ENCODE measurements around the gene HS6ST1. TPM values are rescaled to one million over a fixed set of nuclear protein-coding genes. Genes with fewer than 3 reads are reported as not detected.

HS6ST1 gene
- total and polyA plus RNA-seq, 2 donors (not counting 3 experiments of a cell fraction or from before 2014, with no cell fraction given), result 12.8 to 19.4 TPM

DNA sequence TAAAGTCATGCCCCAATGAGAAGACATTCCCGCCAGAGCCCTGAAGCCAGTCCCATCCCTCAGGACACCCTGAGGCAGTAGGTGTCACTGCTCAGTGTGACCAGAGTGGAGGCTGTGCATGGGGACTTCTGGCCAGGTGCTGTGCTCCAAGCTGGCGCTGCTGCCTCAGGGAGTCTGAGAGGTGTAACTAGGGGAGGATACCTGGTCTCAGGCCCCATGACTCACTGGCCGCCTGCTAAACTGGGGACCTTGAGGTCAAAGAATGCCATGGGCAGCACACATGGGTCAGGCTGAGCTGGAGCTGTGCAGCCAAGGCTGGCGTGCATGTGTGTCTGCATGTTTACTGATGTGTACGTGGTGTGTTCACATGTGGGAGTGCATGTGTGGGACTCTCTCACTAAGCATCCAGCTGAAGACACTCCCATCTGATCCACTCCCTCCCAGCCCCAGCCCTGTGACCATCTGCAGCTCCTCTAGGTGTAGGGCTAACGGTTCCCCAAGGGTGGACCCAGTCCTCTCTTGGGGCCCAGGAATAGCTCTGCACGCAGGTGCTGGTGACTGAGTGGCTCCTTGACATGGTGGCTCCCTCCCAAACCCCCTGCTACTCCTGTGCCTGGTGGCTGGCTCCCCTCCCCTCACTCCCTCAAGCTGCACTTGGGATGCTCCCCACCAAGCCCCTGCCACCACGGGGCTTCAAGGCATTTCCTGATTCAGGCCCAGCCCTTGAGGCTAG is 16.5 kb downstream of the HS6ST1 start:
- Histone ChIP-seq H3K27ac (ENCODE audit: insufficient read depth, low read depth, low read length) (no peak overlapping the region), H3K9ac (replicated peaks; ENCODE audit: extremely low read depth, insufficient read depth, low read length) (no peak overlapping the region), H3K79me2 (ENCODE audit: control insufficient read depth, insufficient read depth, low read length) (no peaks in the 10 kb centered on the region), H3K9me3 (replicated peaks; ENCODE audit: control insufficient read depth, insufficient read depth, low read length) (no peaks in the 10 kb centered on the region), H3K36me3 (ENCODE audit: control insufficient read depth in 2 of 2, extremely low read depth in 1 of 2, insufficient read depth in 2 of 2, low read length in 2 of 2) (no peaks in the 10 kb centered on the region), H3K9me1 (replicated peaks; ENCODE audit: control insufficient read depth, extremely low read depth, insufficient read depth, low read length) (no peaks in the 10 kb centered on the region), H3K4me3 (replicated peaks in 1 of 3; ENCODE audit: insufficient read depth in 1 of 3, low read depth in 1 of 3, low read length in 3 of 3) (no peak overlapping the region), H3K4me2 (ENCODE audit: insufficient read depth, low read length) (no peak overlapping the region), H4K20me1 (replicated peaks; ENCODE audit: control insufficient read depth, extremely low read depth, insufficient read depth, low read length) (no peaks in the 10 kb centered on the region), H2AFZ (ENCODE audit: low read depth, low read length) (no peak overlapping the region), H3K4me1 (ENCODE audit: control insufficient read depth, extremely low read depth, insufficient read depth, low read length) (peaks cover 4% of the 10 kb centered on the region), H3K27me3 (ENCODE audit: control insufficient read depth in 2 of 2, insufficient read depth in 2 of 2, low read length in 2 of 2) (no peaks in the 10 kb centered on the region)
- ChIA-PET CTCF (interaction anchor here (0.8 to 1.4 kb wide), 2 partner anchors 9 to 123 kb away, joined by 4 read pairs; no protein-coding TSS in a partner anchor), POLR2A (interaction anchor here (0.6 kb wide), 1 partner anchor 42 kb away, joined by 7 read pairs; no protein-coding TSS in a partner anchor)
- no peak for FAIRE-seq
- intact Hi-C loops (cut with micrococcal nuclease), result no loop called here
- no TSS peak for BruUV-seq (replicated peaks)
- TF ChIP-seq EZH2 (IDR thresholded peaks at IDR 0.05; ENCODE audit: borderline replicate concordance, low read depth, low read length, severe bottlenecking) (no peak), POLR2A (IDR thresholded peaks at IDR 0.05; ENCODE audit: low read depth, low read length) (no peak), POLR2AphosphoS5 (IDR thresholded peaks at IDR 0.05; ENCODE audit: insufficient read depth, low read depth, low read length) (no peak), MYC (IDR thresholded peaks at IDR 0.05; ENCODE audit: low read depth, low read length) (no peak), GATA2 (IDR thresholded peaks at IDR 0.05; ENCODE audit: insufficient read depth, insufficient read length, low read depth, low read length) (no peak), JUN (IDR thresholded peaks at IDR 0.05; ENCODE audit: borderline replicate concordance, insufficient read depth, insufficient read length, low read depth) (no peak)
- TF ChIP-seq, protein P1, sequence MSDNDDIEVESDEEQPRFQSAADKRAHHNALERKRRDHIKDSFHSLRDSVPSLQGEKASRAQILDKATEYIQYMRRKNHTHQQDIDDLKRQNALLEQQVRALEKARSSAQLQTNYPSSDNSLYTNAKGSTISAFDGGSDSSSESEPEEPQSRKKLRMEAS (IDR thresholded peaks at IDR 0.05; ENCODE audit: insufficient read depth, insufficient read length), result no peak
- TF ChIP-seq, protein P2, sequence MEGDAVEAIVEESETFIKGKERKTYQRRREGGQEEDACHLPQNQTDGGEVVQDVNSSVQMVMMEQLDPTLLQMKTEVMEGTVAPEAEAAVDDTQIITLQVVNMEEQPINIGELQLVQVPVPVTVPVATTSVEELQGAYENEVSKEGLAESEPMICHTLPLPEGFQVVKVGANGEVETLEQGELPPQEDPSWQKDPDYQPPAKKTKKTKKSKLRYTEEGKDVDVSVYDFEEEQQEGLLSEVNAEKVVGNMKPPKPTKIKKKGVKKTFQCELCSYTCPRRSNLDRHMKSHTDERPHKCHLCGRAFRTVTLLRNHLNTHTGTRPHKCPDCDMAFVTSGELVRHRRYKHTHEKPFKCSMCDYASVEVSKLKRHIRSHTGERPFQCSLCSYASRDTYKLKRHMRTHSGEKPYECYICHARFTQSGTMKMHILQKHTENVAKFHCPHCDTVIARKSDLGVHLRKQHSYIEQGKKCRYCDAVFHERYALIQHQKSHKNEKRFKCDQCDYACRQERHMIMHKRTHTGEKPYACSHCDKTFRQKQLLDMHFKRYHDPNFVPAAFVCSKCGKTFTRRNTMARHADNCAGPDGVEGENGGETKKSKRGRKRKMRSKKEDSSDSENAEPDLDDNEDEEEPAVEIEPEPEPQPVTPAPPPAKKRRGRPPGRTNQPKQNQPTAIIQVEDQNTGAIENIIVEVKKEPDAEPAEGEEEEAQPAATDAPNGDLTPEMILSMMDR (IDR thresholded peaks at IDR 0.05; ENCODE audit: extremely low read depth in 1 of 2, insufficient read depth in 1 of 2, low read depth in 1 of 2, low read length in 2 of 2), result no peak
- DNase-seq (ENCODE audit: low read depth, low spot score), result no peak
- dilution Hi-C loops (cut with MboI; ENCODE audit: extremely low pct_ligation_motif_present, low sequenced_read_pairs), result no loop called here
